ENCODE data around the gene ENTPD2. TPM values are rescaled to one million over a fixed set of nuclear protein-coding genes. Genes with fewer than 3 reads are reported as not detected.
A peak's percentile ranks its signal among the peaks of the same experiment; 100 is the strongest.

Gene ENTPD2
- total and polyA plus RNA-seq, 9 of the 15 experiments (the other 6 are each of a cell fraction or from before 2014, with no cell fraction given): 0.04 to 0.60 (median 0.14) TPM; not detected in 4

DNA sequence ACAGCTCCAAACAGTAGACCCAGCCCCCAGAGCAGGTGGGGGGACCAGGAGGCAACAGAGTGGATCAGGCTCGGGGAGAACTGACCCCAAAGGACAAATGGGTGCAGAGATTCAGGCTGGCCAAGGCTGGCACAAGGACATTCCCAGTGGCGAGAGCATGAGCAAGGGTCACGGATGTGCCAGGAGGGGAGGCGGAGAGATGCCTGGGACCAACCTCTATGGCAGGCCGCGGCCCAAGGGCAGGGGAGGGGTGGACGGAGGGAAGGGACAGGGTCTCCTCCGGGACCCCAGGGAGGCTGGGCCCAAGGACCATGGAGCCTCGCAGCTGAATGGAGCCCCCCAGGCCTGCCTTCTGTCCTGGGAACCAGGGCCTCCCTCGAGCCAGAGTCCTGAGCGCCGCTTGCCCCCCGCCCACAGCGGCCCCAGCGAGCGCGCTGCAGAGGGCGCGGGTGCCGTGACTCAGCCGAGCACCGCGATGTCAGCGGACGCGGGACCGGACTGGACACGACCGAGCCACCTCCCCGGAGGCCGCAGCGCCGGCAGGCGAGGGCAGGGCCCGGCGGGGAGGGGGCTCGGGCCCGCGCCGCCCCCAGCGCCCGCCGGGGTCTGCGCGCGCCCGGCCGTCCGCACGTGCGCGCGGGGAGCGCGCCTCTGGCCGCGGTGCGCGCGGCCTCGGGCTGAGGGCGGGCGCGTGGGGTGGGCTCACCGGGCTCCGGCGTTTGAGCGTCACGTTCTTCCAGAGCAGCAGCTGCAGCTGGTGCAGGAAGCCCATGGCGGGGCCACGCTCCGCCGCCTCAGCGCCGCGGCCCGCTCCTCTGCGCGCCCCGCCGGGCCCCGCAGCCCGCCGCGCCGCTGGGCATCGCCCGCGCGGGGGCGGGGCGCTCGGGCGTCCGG is 26.2 kb downstream of the ENTPD2 start, which contains the start of gene ABCA2 (continued):
- TF ChIP-seq ZNF551 (CRISPR knock-in tag; IDR thresholded peaks at IDR 0.05): no peak
- TF ChIP-seq CCAR2 (IDR thresholded peaks at IDR 0.05; ENCODE audit: low read depth, low read length): no peak
- TF ChIP-seq NFE2 (IDR thresholded peaks at IDR 0.05; ENCODE audit: low read depth): peak; percentile 39; the same call in 1 of the 2 replicates
- TF ChIP-seq, protein P1, sequence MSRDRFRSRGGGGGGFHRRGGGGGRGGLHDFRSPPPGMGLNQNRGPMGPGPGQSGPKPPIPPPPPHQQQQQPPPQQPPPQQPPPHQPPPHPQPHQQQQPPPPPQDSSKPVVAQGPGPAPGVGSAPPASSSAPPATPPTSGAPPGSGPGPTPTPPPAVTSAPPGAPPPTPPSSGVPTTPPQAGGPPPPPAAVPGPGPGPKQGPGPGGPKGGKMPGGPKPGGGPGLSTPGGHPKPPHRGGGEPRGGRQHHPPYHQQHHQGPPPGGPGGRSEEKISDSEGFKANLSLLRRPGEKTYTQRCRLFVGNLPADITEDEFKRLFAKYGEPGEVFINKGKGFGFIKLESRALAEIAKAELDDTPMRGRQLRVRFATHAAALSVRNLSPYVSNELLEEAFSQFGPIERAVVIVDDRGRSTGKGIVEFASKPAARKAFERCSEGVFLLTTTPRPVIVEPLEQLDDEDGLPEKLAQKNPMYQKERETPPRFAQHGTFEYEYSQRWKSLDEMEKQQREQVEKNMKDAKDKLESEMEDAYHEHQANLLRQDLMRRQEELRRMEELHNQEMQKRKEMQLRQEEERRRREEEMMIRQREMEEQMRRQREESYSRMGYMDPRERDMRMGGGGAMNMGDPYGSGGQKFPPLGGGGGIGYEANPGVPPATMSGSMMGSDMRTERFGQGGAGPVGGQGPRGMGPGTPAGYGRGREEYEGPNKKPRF (IDR thresholded peaks at IDR 0.05; ENCODE audit: low read depth, low read length): no peak
- TF ChIP-seq SRSF9 (IDR thresholded peaks at IDR 0.05; ENCODE audit: borderline replicate concordance, low read depth, low read length): no peak
- no peak for TF ChIP-seq PRMT5 (CRISPR knock-in tag; IDR thresholded peaks at IDR 0.05)
- TF ChIP-seq MTA3 (IDR thresholded peaks at IDR 0.05; ENCODE audit: borderline replicate concordance): peak; percentile 24; the same call in 1 of the 2 replicates
- TF ChIP-seq, protein P2, sequence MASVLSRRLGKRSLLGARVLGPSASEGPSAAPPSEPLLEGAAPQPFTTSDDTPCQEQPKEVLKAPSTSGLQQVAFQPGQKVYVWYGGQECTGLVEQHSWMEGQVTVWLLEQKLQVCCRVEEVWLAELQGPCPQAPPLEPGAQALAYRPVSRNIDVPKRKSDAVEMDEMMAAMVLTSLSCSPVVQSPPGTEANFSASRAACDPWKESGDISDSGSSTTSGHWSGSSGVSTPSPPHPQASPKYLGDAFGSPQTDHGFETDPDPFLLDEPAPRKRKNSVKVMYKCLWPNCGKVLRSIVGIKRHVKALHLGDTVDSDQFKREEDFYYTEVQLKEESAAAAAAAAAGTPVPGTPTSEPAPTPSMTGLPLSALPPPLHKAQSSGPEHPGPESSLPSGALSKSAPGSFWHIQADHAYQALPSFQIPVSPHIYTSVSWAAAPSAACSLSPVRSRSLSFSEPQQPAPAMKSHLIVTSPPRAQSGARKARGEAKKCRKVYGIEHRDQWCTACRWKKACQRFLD (CRISPR knock-in tag; IDR thresholded peaks at IDR 0.05): peak; percentile 70; the same call in 1 of the 2 replicates
- TF ChIP-seq CREB1 (IDR thresholded peaks at IDR 0.05): no peak
- TF ChIP-seq CREB1 (CRISPR knock-in tag; IDR thresholded peaks at IDR 0.05): 0 out of 2 replicates have a peak, but pooled peaks have one; percentile 47
- TF ChIP-seq MAZ (CRISPR knock-in tag; conservative IDR thresholded peaks at IDR 0.05 in 1 of 2, IDR thresholded peaks at IDR 0.05 in 1 of 2): peak in 1 of 2 experiments; percentile 26; a peak in 1 of 4 replicates
- TF ChIP-seq, protein P3, sequence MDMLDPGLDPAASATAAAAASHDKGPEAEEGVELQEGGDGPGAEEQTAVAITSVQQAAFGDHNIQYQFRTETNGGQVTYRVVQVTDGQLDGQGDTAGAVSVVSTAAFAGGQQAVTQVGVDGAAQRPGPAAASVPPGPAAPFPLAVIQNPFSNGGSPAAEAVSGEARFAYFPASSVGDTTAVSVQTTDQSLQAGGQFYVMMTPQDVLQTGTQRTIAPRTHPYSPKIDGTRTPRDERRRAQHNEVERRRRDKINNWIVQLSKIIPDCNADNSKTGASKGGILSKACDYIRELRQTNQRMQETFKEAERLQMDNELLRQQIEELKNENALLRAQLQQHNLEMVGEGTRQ (CRISPR knock-in tag; IDR thresholded peaks at IDR 0.05): no peak
- TF ChIP-seq ZNF124 (CRISPR knock-in tag; IDR thresholded peaks at IDR 0.05): 0 out of 2 replicates have a peak, but pooled peaks have one; percentile 24
- TF ChIP-seq SAP30 (IDR thresholded peaks at IDR 0.05; ENCODE audit: borderline replicate concordance, insufficient read depth, low read depth, low read length, poor library complexity, severe bottlenecking): peak; percentile 45
- TF ChIP-seq PHF8 (IDR thresholded peaks at IDR 0.05; ENCODE audit: borderline replicate concordance, low read length): peak; percentile 53; the same call in 1 of the 2 replicates
- no peak for TF ChIP-seq ZNF644 (tag; IDR thresholded peaks at IDR 0.05; ENCODE audit: low read depth)
- no peak for TF ChIP-seq FOXA1 (IDR thresholded peaks at IDR 0.05; ENCODE audit: borderline replicate concordance)
- TF ChIP-seq FOSL1 (tag; conservative IDR thresholded peaks at IDR 0.05): peak; percentile 54
- TF ChIP-seq ZNF263 (CRISPR knock-in tag; IDR thresholded peaks at IDR 0.05; ENCODE audit: borderline replicate concordance): no peak
- TF ChIP-seq, protein P4, sequence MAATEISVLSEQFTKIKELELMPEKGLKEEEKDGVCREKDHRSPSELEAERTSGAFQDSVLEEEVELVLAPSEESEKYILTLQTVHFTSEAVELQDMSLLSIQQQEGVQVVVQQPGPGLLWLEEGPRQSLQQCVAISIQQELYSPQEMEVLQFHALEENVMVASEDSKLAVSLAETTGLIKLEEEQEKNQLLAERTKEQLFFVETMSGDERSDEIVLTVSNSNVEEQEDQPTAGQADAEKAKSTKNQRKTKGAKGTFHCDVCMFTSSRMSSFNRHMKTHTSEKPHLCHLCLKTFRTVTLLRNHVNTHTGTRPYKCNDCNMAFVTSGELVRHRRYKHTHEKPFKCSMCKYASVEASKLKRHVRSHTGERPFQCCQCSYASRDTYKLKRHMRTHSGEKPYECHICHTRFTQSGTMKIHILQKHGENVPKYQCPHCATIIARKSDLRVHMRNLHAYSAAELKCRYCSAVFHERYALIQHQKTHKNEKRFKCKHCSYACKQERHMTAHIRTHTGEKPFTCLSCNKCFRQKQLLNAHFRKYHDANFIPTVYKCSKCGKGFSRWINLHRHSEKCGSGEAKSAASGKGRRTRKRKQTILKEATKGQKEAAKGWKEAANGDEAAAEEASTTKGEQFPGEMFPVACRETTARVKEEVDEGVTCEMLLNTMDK (IDR thresholded peaks at IDR 0.05; ENCODE audit: borderline replicate concordance, insufficient read depth, low read depth, low read length, poor library complexity, severe bottlenecking): no peak

Measured in K562 (cell line).